HG02981 (cell line): ENCODE measurements around the gene ATG9B.

Experiments used
- ATAC-seq: cut with Tn5 transposase; IDR thresholded peaks from one replicate; pipeline ENCODE4 v1.9.1; 2021; ENCODE audit warnings: mild to moderate bottlenecking, moderate library complexity; ENCODE audit not compliant: unreplicated experiment

The ATG9B gene

DNA sequence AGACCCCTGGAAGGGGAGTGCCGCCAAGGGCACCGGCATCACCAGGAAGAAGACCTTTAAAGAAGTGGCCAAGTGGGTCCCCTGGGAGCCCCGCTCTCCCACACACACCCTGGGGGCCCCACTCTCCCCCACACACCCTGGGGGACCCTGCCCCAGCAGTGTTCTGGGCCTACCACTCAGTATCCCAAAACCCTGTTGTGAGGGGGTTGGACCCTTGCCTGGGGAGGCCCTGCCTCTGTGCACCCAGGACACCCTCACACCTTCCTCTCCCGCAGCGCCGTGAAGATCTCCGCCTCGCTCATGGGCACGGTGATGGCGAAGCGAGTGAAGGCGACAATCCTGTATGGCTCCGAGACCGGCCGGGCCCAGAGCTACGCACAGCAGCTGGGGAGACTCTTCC, 22.7 kb downstream of the ATG9B start:
- ATAC-seq: no peak

DNA sequence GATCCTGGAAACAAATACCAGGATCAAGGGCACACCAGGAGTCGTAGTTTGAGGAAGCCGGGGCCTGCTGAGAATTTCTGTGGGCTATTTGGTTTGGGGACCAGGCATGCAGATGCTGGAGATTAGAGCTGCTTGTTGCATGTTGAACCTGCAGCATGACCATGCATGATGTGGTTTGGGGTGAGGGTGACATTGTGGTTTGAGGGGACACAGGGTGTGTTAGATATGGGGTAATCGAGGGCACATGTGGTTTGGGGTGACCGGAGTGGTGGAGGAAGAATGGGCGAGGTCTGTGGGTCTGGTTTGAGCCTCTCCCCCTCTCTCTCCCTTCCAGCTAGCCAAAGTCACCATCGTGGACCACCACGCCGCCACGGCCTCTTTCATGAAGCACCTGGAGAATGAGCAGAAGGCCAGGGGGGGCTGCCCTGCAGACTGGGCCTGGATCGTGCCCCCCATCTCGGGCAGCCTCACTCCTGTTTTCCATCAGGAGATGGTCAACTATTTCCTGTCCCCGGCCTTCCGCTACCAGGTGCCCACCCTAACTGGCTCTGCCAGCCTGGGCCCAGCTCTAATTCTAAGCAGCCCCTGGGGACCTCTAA, 23.3 kb downstream of the ATG9B start:
- no peak for ATAC-seq

DNA sequence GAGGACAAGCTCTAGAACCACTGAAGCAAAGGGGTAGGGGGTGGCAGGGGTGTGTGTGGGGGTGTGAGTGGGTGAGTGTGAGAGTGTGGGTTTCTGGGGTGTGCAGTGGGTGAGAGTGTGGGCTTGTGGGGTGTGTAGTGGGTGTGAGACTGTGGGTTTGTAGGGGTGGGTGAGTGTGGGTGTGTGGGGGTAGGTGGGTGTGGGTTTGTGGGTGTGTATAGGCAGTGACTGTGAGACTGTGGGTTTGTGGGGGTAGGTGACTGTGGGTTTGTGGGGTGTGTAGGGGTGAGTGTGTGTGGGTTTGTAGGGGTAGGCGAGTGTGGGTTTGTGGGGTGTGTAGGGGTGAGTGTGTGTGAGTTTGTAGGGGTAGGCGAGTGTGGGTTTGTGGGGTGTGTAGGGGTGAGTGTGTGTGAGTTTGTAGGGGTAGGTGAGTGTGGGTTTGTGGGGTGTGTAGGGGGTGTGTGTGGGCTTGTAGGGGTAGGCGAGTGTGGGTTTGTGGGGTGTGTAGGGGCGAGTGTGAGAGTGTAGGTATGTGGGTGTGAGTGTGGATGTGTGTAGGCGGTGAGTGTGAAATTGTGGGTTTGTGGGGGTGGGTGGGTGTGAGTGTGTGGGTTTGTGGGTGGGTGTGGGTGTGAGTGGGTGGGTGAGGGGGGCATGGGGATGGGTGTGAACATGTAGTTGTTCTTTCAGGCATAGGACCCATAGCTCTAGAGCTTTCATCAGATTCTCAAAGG, 24.6 kb downstream of the ATG9B start:
- ATAC-seq: no peak

DNA sequence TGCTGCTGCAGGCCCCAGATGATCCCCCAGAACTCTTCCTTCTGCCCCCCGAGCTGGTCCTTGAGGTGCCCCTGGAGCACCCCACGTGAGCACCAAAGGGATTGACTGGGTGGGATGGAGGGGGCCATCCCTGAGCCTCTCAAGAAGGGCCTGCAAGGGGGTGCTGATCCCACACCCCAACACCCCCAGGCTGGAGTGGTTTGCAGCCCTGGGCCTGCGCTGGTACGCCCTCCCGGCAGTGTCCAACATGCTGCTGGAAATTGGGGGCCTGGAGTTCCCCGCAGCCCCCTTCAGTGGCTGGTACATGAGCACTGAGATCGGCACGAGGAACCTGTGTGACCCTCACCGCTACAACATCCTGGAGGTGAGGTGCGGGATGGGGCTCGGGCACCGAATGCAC, 25.3 kb downstream of the ATG9B start:
- no peak for ATAC-seq

DNA sequence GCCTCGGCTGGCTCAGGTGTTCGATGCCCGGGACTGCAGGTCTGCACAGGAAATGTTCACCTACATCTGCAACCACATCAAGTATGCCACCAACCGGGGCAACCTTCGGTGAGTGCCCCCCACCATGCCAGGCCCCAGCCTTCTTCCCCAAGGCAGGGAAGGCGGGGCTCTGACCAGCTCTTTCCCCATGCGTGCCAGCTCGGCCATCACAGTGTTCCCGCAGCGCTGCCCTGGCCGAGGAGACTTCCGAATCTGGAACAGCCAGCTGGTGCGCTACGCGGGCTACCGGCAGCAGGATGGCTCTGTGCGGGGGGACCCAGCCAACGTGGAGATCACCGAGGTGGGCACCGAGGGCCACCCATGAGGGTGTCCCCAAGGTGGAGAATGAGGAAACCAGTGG, 26.0 kb downstream of the ATG9B start:
- no peak for ATAC-seq

DNA sequence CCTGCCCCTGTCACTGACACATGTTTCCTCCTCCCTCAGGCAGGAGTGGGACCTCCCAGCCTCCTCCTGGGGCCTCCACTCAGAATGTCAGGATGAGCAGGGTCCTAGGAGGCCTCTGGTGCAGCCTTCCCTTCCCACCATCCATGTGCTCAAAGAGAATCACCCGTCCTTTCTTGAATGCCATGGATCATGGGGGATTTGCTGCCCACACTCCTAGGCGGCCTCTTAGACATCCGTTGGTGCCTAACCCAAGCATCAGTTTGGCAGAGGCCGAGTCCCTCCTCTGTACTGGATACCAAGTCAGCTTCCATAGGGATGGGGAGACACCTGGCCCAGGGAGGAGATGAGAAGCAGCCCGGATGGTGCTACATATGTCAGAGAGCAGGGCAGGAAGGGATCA, 26.5 kb downstream of the ATG9B start:
- no peak for ATAC-seq

DNA sequence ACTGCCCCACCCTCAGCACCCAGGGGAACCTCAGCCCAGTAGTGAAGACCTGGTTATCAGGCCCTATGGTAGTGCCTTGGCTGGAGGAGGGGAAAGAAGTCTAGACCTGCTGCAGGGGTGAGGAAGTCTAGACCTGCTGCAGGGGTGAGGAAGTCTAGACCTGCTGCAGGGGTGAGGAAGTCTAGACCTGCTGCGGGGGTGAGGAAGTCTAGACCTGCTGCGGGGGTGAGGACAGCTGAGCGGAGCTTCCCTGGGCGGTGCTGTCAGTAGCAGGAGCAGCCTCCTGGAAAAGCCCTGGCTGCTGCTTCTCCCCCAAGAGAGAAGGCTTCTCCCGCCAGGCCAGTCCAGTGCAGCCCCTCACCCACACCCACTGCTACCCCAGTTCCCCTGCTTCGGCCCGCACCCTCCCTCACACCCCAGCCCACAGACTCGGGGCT, 27.2 kb downstream of the ATG9B start:
- ATAC-seq: no peak

DNA sequence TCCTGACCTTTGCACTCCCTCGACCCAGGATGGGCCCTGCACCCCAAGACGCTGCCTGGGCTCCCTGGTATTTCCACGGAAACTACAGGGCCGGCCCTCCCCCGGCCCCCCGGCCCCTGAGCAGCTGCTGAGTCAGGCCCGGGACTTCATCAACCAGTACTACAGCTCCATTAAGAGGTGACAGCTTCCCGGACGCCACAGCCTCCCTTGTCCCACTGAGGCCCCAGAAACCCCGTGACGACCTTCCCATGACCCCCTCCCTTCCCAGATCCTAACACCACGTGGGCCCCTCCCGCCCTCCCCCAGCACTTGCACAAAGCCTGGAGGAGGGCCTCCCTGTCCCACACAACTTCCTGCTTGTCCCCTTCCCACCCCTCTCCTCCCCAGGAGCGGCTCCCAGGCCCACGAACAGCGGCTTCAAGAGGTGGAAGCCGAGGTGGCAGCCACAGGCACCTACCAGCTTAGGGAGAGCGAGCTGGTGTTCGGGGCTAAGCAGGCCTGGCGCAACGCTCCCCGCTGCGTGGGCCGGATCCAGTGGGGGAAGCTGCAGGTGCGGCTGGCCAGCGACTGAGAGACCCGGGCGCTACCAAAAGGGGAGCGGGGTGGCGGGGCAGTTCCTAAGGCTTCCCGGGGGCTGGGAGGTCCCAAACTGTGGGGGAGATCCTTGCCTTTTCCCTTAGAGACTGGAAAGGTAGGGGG, 27.8 kb downstream of the ATG9B start:
- no peak for ATAC-seq

DNA sequence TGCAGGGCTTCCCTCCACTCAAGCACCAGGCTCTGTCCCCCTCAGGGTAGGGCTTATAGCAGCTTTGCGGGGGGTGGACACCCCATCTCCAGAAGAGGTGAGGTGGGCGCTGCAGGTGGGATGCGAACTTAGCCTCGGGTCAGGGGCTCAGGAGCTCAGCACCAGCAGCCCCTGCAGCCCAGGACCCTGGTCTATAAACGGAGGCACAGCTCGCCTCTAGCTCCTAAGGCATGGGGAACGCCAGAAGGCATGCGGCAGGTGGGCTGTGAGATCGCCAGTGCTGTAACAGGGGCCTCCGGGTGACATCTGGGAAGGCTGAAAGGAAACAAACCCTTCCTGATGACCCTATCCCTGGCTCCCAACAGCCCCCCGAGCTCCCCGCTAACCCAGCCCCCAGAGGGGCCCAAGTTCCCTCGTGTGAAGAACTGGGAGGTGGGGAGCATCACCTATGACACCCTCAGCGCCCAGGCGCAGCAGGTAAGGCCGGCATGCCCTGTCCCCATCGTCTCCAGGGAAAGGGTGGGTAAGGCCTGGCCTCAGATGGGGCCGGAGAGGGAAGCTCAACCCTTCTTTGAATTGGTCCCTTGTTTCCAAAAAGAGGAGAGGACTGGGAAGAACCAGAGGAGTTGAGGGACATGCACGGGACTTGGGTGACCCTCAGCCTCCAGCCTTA, 29.3 kb downstream of the ATG9B start:
- no peak for ATAC-seq

DNA sequence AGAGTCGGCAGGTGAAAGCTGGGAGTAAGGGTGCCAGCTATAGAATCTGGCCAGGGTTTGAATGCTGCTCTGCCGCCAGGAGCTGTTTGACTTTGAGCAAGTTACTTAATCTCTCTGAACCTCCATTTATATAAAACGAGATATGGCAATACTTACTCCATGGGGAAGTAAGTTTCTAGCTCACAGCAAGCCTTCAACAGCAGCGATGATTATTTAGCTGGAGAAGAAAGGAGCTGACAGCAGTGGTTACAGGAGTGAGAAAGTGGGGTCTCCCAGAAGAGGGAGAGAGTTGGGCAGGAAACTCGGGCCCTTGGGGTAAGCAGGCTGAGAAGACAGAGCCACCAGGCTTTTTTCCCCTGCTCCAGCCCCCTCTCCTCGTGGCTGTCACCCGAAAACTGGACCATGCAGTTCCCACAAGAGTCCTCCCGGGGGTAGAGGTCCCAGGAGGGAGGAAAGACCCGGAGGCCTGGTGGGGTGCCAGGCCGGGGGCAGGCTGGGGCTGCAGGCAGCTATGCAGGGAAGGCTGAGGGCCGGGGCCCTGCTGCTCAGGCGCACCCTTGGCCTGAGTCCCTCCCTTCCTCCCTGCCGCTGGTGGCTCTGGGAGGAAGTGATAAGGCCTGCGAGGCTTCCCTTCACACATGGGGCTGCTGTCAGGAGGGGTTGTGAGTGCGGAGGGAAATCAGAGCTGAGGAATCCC, 30.0 kb downstream of the ATG9B start:
- no peak for ATAC-seq

DNA sequence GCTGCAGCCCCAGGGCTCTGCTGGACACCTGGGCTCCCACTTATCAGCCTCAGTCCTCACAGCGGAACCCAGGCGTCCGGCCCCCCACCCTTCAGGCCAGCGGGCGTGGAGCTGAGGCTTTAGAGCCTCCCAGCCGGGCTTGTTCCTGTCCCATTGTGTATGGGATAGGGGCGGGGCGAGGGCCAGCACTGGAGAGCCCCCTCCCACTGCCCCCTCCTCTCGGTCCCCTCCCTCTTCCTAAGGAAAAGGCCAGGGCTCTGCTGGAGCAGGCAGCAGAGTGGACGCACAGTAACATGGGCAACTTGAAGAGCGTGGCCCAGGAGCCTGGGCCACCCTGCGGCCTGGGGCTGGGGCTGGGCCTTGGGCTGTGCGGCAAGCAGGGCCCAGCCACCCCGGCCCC, 30.8 kb downstream of the ATG9B start:
- no peak for ATAC-seq

DNA sequence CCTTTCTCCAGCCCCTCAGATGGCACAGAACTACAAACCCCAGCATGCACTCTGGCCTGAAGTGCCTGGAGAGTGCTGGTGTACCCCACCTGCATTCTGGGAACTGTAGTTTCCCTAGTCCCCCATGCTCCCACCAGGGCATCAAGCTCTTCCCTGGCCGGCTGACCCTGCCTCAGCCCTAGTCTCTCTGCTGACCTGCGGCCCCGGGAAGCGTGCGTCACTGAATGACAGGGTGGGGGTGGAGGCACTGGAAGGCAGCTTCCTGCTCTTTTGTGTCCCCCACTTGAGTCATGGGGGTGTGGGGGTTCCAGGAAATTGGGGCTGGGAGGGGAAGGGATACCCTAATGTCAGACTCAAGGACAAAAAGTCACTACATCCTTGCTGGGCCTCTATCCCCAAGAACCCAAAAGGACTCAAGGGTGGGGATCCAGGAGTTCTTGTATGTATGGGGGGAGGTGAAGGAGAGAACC, 31.4 kb downstream of the ATG9B start:
- ATAC-seq: peak; percentile 60

DNA sequence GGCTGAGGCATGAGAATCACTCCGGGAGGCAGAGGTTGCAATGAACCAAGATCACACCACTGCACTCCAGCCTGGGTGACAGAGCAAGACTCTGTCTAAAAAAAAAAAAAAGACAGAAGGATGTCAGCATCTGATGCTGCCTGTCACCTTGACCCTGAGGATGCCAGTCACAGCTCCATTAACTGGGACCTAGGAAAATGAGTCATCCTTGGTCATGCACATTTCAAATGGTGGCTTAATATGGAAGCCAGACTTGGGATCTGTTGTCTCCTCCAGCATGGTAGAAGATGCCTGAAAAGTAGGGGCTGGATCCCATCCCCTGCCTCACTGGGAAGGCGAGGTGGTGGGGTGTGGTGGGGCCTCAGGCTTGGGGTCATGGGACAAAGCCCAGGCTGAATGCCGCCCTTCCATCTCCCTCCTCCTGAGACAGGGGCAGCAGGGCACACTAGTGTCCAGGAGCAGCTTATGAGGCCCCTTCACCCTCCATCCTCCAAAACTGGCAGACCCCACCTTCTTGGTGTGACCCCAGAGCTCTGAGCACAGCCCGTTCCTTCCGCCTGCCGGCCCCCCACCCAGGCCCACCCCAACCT, 32.1 kb downstream of the ATG9B start:
- ATAC-seq: no peak

DNA sequence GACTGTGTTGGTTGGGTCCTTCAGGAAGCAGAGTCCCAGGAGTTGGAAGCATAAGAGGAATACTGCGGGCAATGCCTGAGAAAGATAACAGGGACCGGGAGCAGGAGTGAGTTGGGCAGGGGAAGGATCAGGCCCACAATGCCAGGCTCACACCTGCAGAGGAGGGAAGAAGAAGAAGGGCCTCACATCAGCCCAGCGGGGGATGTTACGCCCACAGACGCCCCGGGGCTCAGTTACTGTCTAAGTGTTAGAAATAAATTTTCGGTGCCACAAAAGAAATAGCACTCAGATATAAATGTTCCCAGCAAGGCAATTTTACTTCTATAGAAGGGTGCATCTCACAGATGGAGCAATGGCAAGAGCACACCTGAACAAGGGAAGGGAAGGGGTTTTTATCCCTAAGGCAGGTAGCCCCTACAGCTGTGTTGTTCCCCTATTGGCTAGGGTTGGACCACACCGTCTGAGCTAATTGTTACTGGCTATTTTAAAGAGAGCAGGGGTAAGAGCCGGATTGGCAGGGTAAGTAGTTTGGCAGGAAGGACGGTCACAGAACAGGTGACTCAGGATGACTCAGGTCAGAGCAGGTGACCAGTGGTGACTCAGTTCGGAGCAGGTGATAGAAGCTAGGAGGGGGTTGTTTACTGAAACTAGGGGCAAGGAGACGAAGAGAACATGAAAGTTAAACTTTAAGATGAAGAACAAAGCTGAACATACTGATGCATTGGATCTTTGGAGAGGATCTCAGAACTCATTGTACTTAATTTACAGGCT, 33.7 kb downstream of the ATG9B start, which contains the start of gene NOS3:
NOS3 (plus strand) TSS at position 602 of the 771 bp plus-strand sequence. CDS start 2,787 bp downstream, outside the sequence.
- ATAC-seq: no peak

DNA sequence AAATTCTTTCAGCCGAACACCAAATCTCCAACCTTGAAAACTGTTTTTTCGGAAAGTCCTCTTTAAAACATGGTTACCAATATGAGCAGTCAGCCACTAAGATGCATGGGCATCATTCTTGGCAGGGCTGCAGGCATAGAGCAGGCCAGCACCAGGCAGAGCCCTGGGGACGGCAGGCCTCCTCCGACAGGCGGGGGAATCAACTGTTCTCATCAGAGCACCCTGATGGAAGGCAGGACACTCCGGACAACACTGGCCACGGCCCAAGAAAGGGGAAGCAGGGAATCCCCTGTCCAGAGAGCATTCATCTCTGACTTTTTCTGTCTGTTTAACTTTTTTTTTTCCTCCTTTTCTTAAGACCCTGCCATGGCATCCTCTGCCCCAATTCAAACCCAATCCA, 34.8 kb downstream of the ATG9B start:
- no peak for ATAC-seq

DNA sequence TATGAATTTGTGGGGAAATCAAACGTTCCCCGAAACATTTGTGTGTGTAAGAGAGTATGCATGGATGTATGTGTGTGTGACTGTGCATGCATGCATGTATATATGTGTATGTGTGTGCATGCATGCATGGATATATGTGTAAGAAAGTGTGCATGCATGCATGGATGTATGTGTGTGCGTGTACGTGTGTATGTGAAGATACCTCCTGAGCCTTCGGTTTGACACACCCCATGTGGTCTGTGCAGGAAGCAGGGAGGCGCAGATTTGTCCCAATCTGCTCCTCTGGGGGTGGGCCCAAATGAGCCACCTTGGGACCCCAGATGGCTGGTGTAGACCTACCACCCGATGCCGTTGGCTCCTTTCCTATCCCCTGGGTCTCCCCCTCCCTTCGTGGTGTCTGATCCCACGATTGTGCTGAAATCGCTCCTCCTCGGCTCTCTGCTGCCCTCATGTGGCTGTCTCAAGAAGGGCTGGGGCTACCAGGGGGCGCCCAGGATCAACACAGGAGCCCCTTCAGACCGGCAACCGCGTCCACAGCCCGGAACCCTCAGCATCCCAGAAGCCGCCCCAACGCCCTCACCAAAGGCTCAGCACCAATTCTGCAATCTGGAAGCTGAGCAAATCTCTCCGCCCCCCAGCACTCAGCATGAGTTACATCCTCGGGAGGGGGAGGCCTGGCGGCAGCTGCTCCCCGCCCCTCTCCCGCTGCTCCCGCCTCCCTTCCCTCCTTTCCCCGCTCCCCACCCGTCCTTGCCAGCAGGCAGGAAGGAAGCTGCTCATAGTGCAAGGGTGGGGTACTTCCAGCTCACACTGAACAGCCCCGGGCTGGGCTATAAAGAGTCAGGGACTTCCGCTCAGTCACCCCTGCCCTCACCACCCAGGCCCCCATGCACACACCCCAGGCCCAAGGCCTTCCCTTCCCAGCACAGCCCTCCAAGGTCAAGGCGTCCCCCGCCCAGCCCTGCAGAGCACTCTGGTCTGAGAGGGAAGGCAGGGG, 35.8 kb downstream of the ATG9B start:
- ATAC-seq: no peak

DNA sequence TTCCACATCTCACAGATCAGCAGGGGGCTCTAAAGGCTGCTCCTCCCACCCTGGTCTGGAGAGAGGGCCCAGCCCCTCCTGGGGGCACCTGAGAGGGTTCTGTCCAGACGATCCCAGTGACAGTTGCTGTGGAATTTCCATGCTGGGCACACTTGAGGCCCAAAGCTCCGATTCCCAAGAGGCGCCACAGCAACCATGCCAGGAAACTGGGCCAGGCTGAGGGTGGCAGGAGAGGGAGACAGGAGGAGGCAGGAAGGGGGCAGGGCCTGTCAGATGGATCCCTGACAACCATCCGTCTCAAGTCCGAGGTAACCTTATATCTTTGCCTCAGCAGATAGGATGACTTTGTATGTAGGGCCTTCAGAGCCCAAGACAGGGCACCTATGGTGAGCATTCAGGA, 37.7 kb downstream of the ATG9B start:
- no peak for ATAC-seq

DNA sequence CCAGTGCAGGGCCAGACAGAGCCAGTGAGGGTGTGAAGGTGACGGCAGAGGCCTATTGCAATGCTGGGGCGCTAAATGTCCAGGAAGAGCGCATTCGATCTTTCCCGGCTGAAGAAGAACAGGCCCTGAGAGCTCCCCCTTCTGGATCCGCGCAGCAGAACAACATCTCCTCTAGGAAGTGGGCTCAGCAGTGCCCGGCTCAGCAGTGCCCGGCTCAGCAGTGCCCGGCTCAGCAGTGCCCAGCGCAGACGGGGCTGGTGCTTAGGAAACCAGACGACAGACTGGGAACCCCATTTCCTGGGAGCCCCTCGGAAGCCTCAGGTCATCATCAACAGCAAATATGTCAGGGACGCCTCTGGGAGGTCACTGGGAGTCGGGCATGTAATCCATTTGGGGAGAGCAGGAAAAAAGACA, 38.2 kb downstream of the ATG9B start:
- no peak for ATAC-seq
